Hepatocyte (in vitro differentiated cells): Measurements from ENCODE around the gene LIMA1.

Source experiments
- CTCF ChIP-seq: fragments of 200-600 bp; sonication (generic); IDR thresholded peaks from 2 replicates; pipeline ENCODE4 v1.5.1; 2016; ENCODE audit warnings: antibody characterized with exemption, mild to moderate bottlenecking; ENCODE audit not compliant: poor library complexity
- EZH2 ChIP-seq: fragments of 200-600 bp; sonication (generic); IDR thresholded peaks from 2 replicates; pipeline ENCODE4 v1.6.1; 2016; ENCODE audit warnings: antibody characterized with exemption, mild to moderate bottlenecking, borderline replicate concordance
- EZH2phosphoT487 ChIP-seq: fragments of 200-600 bp; sonication (generic); IDR thresholded peaks from one replicate; pipeline ENCODE4 v1.6.1; 2018; ENCODE audit warnings: antibody characterized with exemption, mild to moderate bottlenecking, low read depth, moderate library complexity; ENCODE audit not compliant: unreplicated experiment, severe bottlenecking

- no peak for TF ChIP-seq CTCF
- no peak for TF ChIP-seq EZH2
- TF ChIP-seq EZH2phosphoT487: no peak
Measured at GRCh38 chr12:50212071-50212467, 71.3 kb downstream of the LIMA1 start.
